Aorta (tissue), 5 donors: ENCODE data around the gene ZNF566. TPM values are rescaled to one million over a fixed set of nuclear protein-coding genes. Genes with fewer than 3 reads are reported as not detected.

Experiments
- ATAC-seq: fragments of 200-7000 bp; cut with Tn5 transposase; one replicate; pipeline ENCODE4 v1.9.1; 2022; ENCODE audit warnings: moderate library complexity; ENCODE audit not compliant: low FRiP score
- DNase-seq, 2 donors: peaks; one replicate each; pipeline ENCODE4 v3.0.0-alpha.2; 2020
- H3K27ac ChIP-seq, 2 donors: one replicate each; pipeline ENCODE4 v1.5.1; 2013; ENCODE audit warnings: low read length in 2 of 2, mild to moderate bottlenecking in 2 of 2, moderate library complexity in 2 of 2, control low read depth in 1 of 2, inconsistent platforms in 1 of 2, low read depth in 1 of 2
- H3K27me3 ChIP-seq, 2 donors: one replicate each; pipeline ENCODE4 v1.6.1; 2013; ENCODE audit warnings: control low read depth in 1 of 2, low read length in 1 of 2, mild to moderate bottlenecking in 1 of 2, moderate library complexity in 1 of 2; ENCODE audit not compliant: insufficient read depth in 2 of 2, control insufficient read depth in 1 of 2
- H3K36me3 ChIP-seq, 2 donors: one replicate each; pipeline ENCODE4 v1.6.1; 2013; ENCODE audit warnings: control low read depth in 1 of 2, low read length in 1 of 2, mild to moderate bottlenecking in 1 of 2; ENCODE audit not compliant: insufficient read depth in 2 of 2, control insufficient read depth in 1 of 2
- H3K4me1 ChIP-seq, 2 donors: one replicate each; pipeline ENCODE4 v1.6.1; 2013; ENCODE audit warnings: low read length in 2 of 2, control low read depth in 1 of 2, mild to moderate bottlenecking in 1 of 2, moderate library complexity in 1 of 2; ENCODE audit not compliant: insufficient read depth in 2 of 2, control insufficient read depth in 1 of 2
- H3K4me3 ChIP-seq, 2 donors: one replicate each; pipeline ENCODE4 v1.5.1; 2013; ENCODE audit warnings: low read length in 2 of 2, control low read depth in 1 of 2, mild to moderate bottlenecking in 1 of 2
- H3K9me3 ChIP-seq: one replicate; pipeline ENCODE4 v1.6.1; 2013; ENCODE audit warnings: mild to moderate bottlenecking, low read length; ENCODE audit not compliant: control insufficient read depth
- WGBS, 2 donors: extraction: QIAGEN DNeasy Blood & Tissue Kit; methylation state at CpG; one replicate each; pipeline ENCODE4 v1.1.7; 2013; 5-methylcytosine and 5-hydroxymethylcytosine counted together
- intact Hi-C, 2 donors: fragments of 100-400 bp; cut with DNase I; formaldehyde crosslinking; loops; one replicate each; pipeline versions ENCODE4 v1.14.2 to v1.15.0; 2022
- polyA plus RNA-seq, 2 donors: library from polyadenylated mRNA; stranded (reverse); fragments of 200-250 nt; gene quantifications; one replicate each; pipeline ENCODE4 v1.2.3, GENCODE V29; 2013
- total RNA-seq, 2 donors: library from RNA; stranded (reverse); fragmentation: NEBNext Ultra II Directional; extraction: Animal tissue kit (Norgen Biotek cat#: 25700); gene quantifications; one replicate each; pipeline ENCODE4 v1.2.1, GENCODE V29; 2021
- donor health status: healthy with polysubstance abuse.
- donor health status: Bipolar disorder and iron deficiency.
- donor health status: DM: no; HTN: no; CAD: no.
- donor health status: DM: no; HTN: no; CAD: no.
- donor health status: DM: yes; HTN: yes; CAD: no.

Gene ZNF566
- total and polyA plus RNA-seq, 4 donors, result 8.0 to 16.5 (median 11.8) TPM

GRCh38 chr19:36398571-36398970 is 90.8 kb downstream of the ZNF566 start:
- Histone ChIP-seq H3K27ac (no peak overlapping the region), H3K4me3 (no peak overlapping the region), H3K4me1 (no peaks in the 10 kb centered on the region), H3K9me3 (peaks cover 20% of the 10 kb centered on the region), H3K36me3 (peaks cover 16 to 25% of the 10 kb centered on the region in 2 donors), H3K27me3 (no peaks in the 10 kb centered on the region)
- intact Hi-C loops, result no loop called here
- ATAC-seq (no peak), DNase-seq (no peak)
- WGBS, 2 donors, result 97% methylated on average over 3 of the region's 3 CpGs

Other genes starting within 250 kb of the ZNF566 start
- gene ZFP14, start 110.4 kb downstream of the ZNF566 start, total RNA-seq, result 10 to 100 TPM in 1 of 2 donors, 1 to 10 TPM in 1; 4.4 to 11.5 TPM
- gene ZFP14, start 110.4 kb downstream of the ZNF566 start, polyA plus RNA-seq, result 1 to 10 TPM; 2.0 to 2.9 TPM
- gene ZFP82, start 70.9 kb downstream of the ZNF566 start, total RNA-seq, result 1 to 10 TPM; 4.8 to 8.3 TPM
- gene ZFP82, start 70.9 kb downstream of the ZNF566 start, polyA plus RNA-seq, result 1 to 10 TPM; 2.0 to 4.9 TPM
- 1 to 10 TPM; 7.2 to 9.1 TPM for gene ZNF260, start 38.7 kb upstream of the ZNF566 start, total RNA-seq
- 1 to 10 TPM; 3.5 to 4.1 TPM for gene ZNF260, start 38.7 kb upstream of the ZNF566 start, polyA plus RNA-seq
- gene ZNF529, start 83.7 kb upstream of the ZNF566 start, total RNA-seq, result 10 to 100 TPM; 11.7 to 17.5 TPM
- gene ZNF529, start 83.7 kb upstream of the ZNF566 start, polyA plus RNA-seq, result 1 to 10 TPM; 3.4 to 4.5 TPM
- 10 to 100 TPM in 1 of 2 donors, 1 to 10 TPM in 1; 5.6 to 10.3 TPM for gene ZNF382, start 115.8 kb upstream of the ZNF566 start, total RNA-seq
- gene ZNF382, start 115.8 kb upstream of the ZNF566 start, polyA plus RNA-seq, result 1 to 10 TPM in 1 of 2 donors, under 1 TPM in 1; 0.50 to 2.0 TPM
- gene ZNF461, start 177.3 kb upstream of the ZNF566 start, total RNA-seq, result 10 to 100 TPM in 1 of 2 donors, 1 to 10 TPM in 1; 7.8 to 11.2 TPM
- 10 to 100 TPM in 1 of 2 donors, 1 to 10 TPM in 1; 5.6 to 11.0 TPM for gene ZNF461, start 177.3 kb upstream of the ZNF566 start, polyA plus RNA-seq
- gene ZNF567, start 198.1 kb upstream of the ZNF566 start, total RNA-seq, result 10 to 100 TPM in 1 of 2 donors, 1 to 10 TPM in 1; 7.9 to 11.2 TPM
- gene ZNF567, start 198.1 kb upstream of the ZNF566 start, polyA plus RNA-seq, result 1 to 10 TPM in 1 of 2 donors, under 1 TPM in 1; 0.88 to 4.3 TPM